MM.1S (cell line): ENCODE results near the gene MAFB.

Source experiments
- CTCF ChIP-seq: fragments of 300-600 bp; sonication (generic); IDR thresholded peaks from 2 replicates; pipeline ENCODE4 v1.5.1; 2016; ENCODE audit warnings: antibody characterized with exemption, low read length, mixed read lengths
- EZH2 ChIP-seq: fragments of 300-600 bp; sonication (generic); optimal IDR thresholded peaks from 2 replicates; pipeline ENCODE3; 2017; ENCODE audit warnings: low read depth, mild to moderate bottlenecking, antibody characterized with exemption, low read length, mixed read lengths

GRCh38 chr20:40690836-40691565 lies 2.0 kb upstream of the MAFB start:
- TF ChIP-seq CTCF, result no peak
- no peak for TF ChIP-seq EZH2
